Measurements from ENCODE around the gene CHD2. TPM values are rescaled to one million over a fixed set of nuclear protein-coding genes. Genes with fewer than 3 reads are reported as not detected.

Gene CHD2
- polyA plus RNA-seq, 1 experiment: 38.2 TPM

GRCh38 chr15:92907229-92907628 is 7.1 kb downstream of the CHD2 start:
- no peak for TF ChIP-seq CTCF (IDR thresholded peaks at IDR 0.05; ENCODE audit: insufficient read depth, low read depth, low read length)
- peaks cover 4% of the 10 kb centered on the region; the same call in 1 of the 2 replicates for H3K36me3 ChIP-seq (ENCODE audit: control insufficient read depth, insufficient read depth, low read length)
- no peak for DNase-seq (ENCODE audit: low read depth)
- no peaks in the 10 kb centered on the region for H3K27me3 ChIP-seq (ENCODE audit: control insufficient read depth, insufficient read depth, low read length)
- POLR2A ChIA-PET: interaction anchor here (0.6 to 2.5 kb wide), 8 partner anchors 9 to 106 kb away, joined by 3 to 9 read pairs (median 5); no protein-coding TSS in a partner anchor
- no peak overlapping the region for H3K4me3 ChIP-seq (ENCODE audit: low read depth, low read length)
- CTCF ChIA-PET: interaction anchor here (1.0 to 3.6 kb wide), 6 partner anchors 9 to 110 kb away, joined by 3 to 36 read pairs (median 4); no protein-coding TSS in a partner anchor

DNA sequence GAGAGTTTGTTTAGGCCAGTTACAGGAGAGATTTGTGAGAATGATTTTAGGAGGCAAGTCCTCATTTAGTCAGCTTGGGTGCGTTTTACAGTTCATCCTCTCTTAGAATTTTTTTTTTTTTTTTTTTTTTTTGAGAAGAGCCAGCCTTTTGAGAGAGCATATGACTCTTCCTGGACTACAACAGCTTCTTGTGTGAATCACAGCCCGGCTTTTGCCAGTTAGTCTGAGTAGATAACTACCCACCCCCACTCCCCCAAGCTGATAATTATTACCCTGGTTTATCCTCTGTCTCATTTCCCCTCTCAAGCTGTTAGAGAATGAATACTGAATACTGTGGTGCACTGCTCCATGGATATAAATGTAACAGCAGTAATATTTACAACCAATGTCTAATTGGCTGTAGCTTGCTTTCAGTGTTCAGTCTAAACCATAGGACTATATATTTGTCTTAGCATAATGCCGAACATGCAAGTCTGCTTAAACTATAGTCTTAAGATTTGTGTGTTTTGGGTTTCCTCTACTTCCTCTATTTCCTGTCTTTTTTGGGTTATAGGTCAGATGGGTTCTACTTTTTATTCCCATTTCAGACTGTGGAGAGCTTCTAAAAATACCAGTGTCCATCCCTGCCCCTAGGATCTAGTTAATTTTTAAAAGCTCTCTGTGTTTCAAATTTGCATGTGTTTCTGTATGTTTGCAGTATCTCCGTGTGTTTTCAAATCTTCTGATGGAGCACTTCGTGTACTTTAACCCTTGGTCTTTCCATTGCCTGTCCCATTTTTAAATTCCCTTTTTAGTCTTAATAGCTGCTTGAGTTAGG is 8.0 kb downstream of the CHD2 start:
- CTCF ChIA-PET: interaction anchor here (0.7 to 3.6 kb wide), 8 partner anchors 8 to 111 kb away, joined by 3 to 36 read pairs (median 4); no protein-coding TSS in a partner anchor
- no peaks in the 10 kb centered on the region for H3K27me3 ChIP-seq (ENCODE audit: control insufficient read depth, insufficient read depth, low read length)
- H3K4me3 ChIP-seq (ENCODE audit: low read depth, low read length): no peak overlapping the region
- POLR2A ChIA-PET: interaction anchor here (0.6 to 2.5 kb wide), 7 partner anchors 8 to 107 kb away, joined by 3 to 9 read pairs (median 7); no protein-coding TSS in a partner anchor
- H3K36me3 ChIP-seq (ENCODE audit: control insufficient read depth, insufficient read depth, low read length): peaks cover 4% of the 10 kb centered on the region; the same call in 1 of the 2 replicates
- peak; percentile 65 for DNase-seq (ENCODE audit: low read depth)
- no peak for TF ChIP-seq CTCF (IDR thresholded peaks at IDR 0.05; ENCODE audit: insufficient read depth, low read depth, low read length)

DNA sequence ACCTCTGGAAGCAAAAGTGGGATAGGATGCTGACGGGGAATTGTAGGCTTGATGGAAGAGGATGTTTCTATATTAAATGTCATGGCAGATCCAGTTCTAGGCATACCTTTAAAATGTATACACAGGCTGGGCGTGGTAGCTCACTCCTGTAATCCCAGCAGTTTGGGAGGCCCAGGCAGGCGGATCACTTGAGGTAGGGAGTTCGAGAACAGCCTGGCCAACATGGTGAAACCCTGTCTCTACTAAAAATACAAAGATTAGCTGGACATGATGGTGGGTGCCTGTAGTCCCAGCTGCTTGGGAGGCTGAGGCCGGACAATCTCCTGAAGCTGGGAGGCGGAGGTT is 8.6 kb downstream of the CHD2 start:
- DNase-seq (ENCODE audit: low read depth): no peak
- Histone ChIP-seq H3K4me3 (ENCODE audit: low read depth, low read length) (no peak overlapping the region), H3K27me3 (ENCODE audit: control insufficient read depth, insufficient read depth, low read length) (no peaks in the 10 kb centered on the region), H3K36me3 (ENCODE audit: control insufficient read depth, insufficient read depth, low read length) (peaks cover 4% of the 10 kb centered on the region; the same call in 1 of the 2 replicates)
- TF ChIP-seq CTCF (IDR thresholded peaks at IDR 0.05; ENCODE audit: insufficient read depth, low read depth, low read length): no peak
- ChIA-PET POLR2A (interaction anchor here (0.7 to 2.5 kb wide), 2 partner anchors 26 to 107 kb away, joined by 6 to 9 read pairs; no protein-coding TSS in a partner anchor), CTCF (interaction anchor here (0.7 to 3.6 kb wide), 3 partner anchors 10 to 105 kb away, joined by 3 to 36 read pairs (median 3); no protein-coding TSS in a partner anchor)

DNA sequence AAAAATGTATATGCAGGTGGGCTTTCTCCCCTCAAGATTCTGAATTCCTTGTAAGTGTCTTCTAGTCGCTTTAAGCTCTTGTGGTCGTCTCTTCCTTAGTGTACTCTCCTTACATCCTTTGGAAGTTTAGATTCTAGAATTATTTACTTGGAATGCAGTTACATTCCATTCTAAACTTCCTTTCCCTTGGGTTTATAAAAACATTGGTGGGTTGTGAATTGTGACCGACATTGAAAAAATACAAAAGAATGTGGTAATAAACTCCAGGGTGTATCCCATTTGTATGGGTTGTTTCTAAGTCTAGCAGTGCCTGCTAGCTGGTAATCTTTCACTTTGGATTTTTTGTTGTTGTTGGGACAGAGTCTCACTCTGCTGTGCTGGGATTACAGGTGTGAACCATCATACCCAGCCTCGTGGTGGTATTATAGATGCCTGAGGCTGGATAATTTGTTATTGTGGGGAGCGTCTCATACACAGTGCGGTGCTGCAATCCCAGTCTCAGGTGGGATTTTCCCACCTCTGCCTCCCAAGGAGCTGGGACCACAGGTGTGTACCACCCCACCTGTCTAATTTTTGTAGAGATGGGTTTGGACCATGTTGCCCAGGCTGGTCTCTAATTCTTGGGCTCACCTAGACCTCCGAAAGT is 9.1 kb downstream of the CHD2 start:
- ChIA-PET POLR2A (interaction anchor here (0.6 to 2.5 kb wide), 3 partner anchors 27 to 108 kb away, joined by 6 to 9 read pairs (median 7); no protein-coding TSS in a partner anchor), CTCF (interaction anchor here (0.8 to 3.6 kb wide), 2 partner anchors 9 to 105 kb away, joined by 3 to 36 read pairs; no protein-coding TSS in a partner anchor)
- no peak overlapping the region for H3K4me3 ChIP-seq (ENCODE audit: low read depth, low read length)

More for the DNA sequence above, 9.1 kb downstream of the CHD2 start:
- TF ChIP-seq CTCF (IDR thresholded peaks at IDR 0.05; ENCODE audit: insufficient read depth, low read depth, low read length): no peak
- Histone ChIP-seq H3K36me3 (ENCODE audit: control insufficient read depth, insufficient read depth, low read length) (peaks cover 4% of the 10 kb centered on the region; the same call in 1 of the 2 replicates), H3K27me3 (ENCODE audit: control insufficient read depth, insufficient read depth, low read length) (no peaks in the 10 kb centered on the region)
- DNase-seq (ENCODE audit: low read depth): no peak

Data from BJ (cell line).